Cerebellar nuclear complex (tissue), 1 donor: ENCODE results near the gene S1PR4.
A peak's percentile ranks its signal among the peaks of the same experiment; 100 is the strongest.
"Not testable (repeated sequence)": the region's sequence is repeated elsewhere in the genome, so short reads cannot be mapped to it uniquely, and the experiment has no call there.

ENCODE experiments used
- DNase-seq, 2 experiments: peaks; one replicate each; lab custom pipeline; 2025; lab: John Stamatoyannopoulos, UW

S1PR4 gene

DNA sequence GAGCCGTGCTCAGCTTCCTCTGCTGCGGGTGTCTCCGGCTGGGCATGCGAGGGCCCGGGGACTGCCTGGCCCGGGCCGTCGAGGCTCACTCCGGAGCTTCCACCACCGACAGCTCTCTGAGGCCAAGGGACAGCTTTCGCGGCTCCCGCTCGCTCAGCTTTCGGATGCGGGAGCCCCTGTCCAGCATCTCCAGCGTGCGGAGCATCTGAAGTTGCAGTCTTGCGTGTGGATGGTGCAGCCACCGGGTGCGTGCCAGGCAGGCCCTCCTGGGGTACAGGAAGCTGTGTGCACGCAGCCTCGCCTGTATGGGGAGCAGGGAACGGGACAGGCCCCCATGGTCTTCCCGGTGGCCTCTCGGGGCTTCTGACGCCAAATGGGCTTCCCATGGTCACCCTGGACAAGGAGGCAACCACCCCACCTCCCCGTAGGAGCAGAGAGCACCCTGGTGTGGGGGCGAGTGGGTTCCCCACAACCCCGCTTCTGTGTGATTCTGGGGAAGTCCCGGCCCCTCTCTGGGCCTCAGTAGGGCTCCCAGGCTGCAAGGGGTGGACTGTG is 1.2 kb downstream of the S1PR4 start:
- no peak for DNase-seq

DNA sequence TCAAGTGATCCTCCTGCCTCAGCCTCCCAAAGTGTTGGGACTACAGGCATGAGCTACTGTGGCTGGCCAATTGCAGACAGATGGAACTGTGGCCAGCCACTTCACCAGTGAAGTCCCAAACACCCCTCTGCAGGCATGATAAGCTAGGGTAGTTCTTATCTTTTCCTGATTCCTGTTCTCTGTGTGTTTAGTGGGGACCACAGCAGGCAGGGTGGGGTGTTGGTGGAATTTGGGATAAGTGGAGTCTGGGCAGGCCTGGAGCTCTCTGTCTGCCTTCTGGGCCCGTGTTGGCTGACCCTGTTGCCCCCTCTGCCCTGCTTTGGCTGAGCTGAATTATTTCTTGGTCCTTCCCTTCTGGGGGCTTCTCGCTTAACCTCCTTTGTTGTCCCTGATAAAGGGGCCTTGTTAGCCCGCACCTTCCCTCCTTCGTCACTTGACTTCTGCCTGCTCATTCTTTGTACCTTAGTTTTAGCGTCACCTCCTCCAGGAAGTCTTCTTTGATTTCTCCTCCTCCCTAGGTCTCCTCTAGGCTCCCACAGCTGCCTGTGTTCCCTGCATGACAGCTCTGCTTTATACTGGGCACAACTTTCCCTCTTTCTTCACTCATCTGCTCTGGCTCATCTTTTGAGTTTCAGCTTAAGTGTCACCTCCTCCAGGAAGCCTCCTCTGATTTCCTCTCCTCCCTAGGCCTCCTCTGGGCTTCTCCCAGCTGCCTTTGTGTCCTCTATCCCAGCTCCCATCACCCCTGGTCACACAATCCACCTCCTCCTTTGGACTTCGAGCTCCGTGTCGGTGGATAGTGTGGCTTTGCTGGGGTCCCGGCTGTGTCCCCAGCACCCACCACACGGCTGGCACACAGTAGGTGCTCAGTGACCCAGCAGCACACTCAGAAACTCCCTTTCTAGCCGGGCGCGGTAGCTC is 5.4 kb downstream of the S1PR4 start:
- no peak for DNase-seq

DNA sequence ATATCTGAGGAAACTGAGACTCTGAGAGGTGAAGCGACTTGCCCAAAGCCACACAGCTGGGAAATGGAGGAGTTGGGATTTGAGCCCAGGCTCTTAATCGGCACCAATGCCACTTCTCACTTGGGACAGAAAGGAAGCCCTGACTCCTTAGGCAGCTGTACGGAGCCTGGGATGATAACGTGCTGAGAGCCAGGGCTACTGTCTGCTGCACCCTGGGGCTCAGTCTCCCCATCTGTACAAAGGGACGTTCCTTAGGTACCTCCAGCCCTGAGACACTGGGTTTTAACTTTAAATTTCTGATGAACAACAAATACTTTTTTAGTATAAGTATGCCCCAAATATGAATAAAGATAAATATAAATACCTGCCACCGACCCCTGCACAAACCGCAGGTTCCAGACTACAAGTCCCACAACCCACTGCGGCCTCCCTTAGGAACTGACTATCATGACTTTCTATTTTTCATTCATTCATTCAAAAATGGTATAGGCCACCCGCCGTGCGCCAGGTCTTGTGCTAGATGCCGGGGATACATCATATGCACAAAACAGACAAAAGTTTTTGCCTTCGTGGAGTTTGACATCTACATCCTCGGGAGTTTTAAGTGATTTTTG is 6.4 kb downstream of the S1PR4 start:
- peak in 1 of 2 experiments; percentile 86 for DNase-seq

DNA sequence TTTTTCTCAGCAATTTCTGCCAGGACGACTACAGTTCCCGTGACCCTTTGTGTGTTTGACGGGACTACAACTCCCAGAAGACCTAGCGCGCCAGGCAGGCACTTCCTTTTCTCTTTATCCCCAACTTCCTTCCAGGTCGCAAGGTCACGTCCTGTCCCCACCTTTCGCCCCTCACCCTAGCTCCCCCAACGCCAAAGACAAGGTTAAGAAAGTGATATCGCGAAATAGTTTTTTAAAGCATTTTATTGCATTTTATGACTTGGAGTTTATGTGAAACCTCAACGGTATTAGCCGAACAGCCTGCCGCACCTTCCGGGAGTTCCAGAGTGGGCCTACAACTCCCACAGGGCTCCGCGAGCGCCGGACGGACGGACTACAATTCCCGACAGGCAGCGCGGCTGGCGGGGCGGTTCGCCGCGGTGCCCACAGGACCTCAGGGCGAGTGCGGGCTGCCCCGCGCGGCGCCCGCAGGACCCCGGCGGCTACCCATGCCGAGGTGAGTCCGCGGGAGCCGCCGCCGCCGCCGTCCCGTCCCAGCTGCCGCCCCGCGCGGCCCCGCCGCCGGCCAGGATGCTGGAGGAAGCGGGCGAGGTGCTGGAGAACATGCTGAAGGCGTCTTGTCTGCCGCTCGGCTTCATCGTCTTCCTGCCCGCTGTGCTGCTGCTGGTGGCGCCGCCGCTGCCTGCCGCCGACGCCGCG is 7.0 kb downstream of the S1PR4 start, which contains the start of gene NCLN:
Gene NCLN, plus strand, starts transcription at position 470 of the 699 bp plus-strand sequence. Its CDS starts 101 bp downstream, at position 571.
- DNase-seq = peak; percentile 80 to 98

DNA sequence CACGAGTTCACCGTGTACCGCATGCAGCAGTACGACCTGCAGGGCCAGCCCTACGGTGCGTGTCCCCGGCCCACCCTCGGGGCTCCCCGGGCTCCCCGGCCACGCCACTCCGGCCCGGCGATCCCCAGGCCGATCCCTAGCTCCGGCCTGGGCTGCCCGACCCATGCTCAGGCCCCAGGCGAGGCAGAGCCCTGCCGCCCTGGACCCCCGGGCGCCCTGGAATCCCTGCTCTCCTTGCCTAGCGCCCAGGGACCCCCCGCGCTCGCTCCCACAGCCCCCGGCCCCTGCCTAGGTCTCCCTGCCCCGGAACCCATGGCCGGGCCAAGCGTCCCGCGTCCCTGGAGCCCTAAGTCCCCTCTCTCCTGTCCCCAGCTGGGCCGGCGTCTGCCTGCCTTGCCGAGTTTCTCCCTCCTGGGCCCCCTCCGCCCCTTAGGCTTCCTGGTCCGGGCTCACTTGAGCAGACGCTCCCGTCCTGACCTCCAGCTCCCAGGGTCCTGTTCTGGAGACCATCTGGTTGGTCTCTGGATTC is 7.7 kb downstream of the S1PR4 start:
- DNase-seq = no peak

DNA sequence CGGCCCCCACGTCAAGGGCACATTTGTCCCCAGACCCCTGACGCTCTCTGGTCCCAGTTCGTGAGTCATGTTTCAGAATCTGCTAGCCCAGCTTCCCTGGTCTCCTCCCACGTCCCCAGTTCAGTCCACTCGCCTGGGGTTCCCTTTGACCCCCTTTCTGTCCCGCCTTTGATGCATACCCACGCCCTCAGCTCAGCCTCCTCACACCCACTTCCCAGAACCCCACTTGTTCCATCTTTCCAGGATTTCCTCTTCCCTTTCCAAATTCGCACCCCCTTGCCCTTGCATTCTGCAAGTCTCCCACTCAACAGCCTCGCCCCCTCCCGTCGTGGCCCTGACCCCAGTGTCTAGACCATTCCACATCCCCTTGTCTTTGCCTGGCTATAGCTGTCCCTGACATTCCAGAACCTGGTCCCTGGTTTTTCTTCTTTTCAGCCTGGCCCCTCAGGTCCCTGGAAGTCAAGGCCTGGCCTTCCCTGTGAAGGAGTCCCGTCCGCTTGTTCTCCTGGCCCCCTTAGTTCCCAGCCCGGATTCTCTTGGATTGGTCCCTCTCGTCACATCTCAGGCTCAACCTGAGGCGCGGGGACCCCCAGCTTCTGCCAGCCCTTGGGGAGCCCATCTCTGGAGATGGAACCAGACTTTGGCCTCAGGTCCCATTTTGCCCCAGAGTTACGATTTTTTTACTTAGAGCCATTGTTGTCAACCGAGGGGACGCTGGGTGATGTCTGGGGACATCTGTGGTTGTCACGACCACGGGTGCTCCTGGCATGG is 8.5 kb downstream of the S1PR4 start:
- no peak for DNase-seq

DNA sequence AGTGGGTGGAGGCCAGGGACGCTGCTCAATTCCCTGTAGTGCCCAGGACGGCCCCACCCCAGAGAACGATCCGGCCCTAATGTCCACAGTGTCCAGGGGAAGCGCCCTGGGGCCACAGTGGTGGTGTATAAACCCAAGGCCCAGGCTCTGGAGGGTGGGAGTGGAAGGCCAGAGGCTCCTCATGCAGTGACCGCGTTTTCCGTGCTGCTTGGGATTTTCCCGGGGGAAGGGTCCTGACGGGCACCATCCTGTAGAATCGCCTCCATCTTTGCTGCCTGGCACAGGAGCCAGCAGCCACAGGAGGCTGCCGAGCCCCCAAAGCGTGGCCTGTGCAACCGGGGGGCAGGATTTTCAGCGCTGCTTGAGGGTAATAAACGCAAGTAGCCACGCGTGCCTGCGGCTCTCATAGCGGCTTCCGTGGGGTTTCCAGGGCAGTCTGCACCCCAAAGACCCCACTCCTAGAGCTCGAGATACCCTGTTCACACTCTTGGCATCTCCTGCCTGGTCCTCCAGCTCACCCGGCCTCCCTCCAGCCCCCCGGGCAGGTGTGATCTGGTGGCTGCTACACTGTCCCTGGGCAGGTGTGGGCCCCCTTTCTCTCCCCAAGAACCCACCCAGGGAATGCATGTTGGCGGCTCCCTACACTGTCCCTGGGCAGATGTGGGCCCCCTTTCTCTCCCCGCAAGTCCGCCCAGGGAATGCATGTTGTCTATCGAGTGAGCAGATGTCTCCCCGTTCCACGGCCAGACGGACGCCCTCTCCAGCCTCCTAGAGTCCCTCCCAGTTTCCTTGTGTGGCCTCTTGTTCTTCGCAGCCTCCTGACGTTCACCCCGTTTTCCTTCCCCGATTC is 9.3 kb downstream of the S1PR4 start:
- DNase-seq = no peak

DNA sequence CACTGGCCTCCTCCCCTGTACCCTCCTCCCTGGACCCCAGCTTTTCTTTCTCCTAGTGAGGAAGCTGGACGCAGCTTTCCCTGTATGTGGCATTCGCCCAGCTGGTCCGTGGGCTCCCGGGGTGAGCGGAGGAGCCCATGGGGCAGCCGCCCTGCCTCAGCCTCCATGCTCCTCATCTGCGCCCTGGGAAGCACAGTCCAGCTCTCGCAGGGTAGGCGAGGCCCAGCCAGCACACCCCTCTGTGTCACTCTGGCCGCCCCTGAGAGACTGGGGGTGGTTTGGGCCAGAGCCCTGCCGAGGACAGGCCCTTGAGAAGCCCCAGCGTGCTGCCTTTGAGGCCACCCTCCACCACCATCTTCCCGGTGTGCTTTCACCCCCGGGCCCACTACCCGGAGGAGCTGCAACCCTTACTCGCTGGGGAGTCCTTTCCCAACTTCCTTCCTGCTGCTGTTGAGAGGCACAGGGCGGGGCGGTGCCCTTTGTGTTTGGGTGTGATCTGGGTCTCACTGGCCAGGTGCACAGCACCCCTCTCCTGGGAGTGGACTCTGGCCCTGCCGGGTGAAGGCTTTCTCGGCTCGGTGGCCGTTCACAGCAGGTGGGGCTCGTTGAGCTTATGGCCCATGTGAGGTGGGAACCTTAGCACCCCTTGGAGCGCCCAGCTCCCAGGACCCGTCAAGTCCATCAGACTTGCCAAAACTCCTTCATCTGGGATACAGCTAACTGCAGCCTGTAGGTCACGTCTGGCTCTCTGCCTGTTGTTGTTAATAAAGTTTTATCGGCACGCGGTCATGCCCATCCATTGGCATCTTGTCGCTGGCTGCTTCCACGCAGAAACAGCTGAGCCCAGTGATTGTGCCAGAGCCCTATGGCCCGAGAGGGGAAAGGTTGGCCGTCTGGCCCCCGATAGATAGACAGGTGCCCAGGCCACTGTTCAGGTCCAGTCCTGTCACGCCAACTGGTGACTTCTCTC is 10.3 kb downstream of the S1PR4 start:
- no peak for DNase-seq

DNA sequence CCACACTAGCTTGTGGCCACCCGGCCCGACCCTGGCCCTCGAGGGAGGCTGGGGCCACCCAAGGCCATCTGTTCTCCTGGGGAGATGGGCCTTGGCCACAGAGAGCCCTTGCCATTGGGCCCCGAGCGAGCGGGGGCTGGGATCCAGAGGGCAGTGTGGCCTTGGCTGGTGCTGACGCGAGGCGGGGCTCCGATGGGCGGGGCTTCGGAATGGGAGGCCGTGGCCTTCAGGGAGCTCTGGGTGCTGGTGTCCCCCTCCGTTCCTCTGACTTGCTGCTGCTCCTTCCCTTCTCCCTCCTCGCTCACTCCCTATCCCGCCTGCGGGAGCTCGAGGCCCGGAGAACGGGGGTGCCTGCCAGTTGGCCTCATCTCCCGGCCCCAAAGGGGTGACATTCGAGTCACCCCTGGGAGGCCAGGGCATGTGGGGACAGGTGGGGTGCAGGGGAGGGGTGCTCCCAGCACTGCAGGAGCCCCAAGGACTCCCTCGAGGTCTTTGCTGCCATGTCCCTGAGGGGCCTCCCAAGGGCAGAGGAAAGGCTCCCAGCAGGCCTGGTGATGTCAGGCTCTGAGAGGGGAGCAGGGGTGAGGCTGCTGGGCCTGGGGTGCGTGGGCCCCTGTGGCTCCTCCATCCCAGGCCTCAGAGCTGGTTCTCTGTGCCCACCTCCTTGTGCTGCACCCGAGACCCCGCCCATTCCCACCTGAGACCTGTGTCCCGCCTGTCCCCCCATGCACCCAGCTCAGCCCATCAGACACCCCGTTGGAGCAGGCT is 11.3 kb downstream of the S1PR4 start:
- no peak for DNase-seq

DNA sequence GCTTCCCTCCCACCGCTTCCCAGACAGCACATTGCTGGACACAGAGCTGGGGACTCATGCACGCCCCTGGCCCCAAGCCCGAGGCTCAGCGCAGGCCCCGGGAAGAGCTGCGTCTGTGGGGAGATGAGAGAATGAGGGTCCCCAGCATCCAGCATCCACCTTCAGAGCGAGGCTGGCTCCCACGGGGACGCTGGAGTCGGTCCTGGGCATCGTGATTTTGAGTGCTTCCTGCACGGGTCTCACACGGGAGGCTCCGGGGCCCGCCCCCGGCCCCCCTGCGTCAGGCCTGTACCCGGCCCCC is 11.9 kb downstream of the S1PR4 start:
- DNase-seq = no peak

DNA sequence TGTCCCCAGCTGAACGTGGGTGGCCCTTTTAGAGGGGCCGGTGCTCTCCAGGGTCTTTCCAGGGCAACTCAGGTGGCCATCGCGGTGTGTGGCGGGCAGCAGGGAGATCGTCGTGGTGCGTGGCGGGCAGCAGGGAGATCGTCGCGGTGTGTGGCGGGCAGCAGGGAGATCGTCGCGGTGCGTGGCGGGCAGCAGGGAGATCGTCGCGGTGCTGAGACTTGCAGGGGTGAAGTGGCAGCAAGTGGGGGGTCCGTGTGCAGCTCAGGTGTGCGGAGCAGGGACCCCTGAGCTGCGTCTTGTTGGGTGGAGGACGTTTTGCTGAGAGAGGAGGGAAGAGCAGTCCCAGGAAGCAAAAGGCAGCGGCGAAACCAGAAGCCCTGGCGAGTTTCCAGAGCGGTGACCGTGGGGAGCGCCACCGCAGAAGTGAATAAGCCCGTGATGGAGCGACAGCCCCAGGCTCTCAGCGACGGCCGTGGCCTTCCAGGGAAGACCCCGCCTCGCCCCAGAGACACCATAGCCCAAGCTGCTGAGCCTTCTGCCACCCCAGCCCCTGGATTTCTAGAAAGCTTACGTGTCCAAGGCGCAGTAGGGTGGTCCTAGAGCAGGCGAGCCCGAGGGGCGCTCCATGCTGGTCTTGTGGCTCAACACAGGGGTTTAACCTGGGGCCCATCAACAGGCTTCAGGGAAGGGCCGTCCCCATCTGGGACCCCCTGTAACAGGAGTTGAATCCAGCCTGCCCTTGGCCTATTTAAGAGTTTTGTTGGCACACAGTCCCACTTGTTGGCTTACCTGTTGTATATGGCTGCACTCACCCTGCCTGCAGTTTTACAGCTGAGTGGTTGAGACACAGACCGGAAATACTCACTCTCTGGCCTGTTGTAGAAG is 12.6 kb downstream of the S1PR4 start:
- DNase-seq = no peak

DNA sequence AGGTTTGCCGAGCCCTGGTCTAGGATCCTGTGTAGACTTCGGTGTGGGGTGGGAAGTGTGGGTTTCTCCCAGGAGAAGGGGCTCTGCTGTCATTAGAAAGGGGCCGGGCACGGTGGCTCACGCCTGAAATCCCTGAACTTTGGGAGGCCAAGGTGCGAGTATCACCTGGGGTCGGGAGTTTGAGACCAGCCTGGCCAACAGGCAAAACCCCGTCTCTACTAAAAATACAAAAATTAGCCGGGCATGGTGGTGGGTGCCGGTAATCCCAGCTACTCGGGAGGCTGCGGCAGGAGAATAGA is 13.2 kb downstream of the S1PR4 start:
- DNase-seq = not testable (repeated sequence)

DNA sequence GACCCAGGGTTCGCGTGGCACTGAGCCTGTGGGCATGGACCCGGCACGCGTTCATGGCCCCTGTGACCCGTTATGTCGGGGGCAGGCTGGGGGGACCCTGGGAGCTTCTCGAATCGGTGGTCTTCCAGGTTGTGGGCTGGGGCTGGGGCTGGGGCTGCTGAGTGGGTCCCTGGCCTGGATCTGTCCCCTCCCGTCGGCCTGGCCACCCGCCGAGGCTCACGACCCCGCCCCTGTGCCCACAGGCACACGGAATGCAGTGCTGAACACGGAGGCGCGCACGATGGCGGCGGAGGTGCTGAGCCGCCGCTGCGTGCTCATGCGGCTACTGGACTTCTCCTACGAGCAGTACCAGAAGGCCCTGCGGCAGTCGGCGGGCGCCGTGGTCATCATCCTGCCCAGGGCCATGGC is 13.7 kb downstream of the S1PR4 start:
- no peak for DNase-seq

DNA sequence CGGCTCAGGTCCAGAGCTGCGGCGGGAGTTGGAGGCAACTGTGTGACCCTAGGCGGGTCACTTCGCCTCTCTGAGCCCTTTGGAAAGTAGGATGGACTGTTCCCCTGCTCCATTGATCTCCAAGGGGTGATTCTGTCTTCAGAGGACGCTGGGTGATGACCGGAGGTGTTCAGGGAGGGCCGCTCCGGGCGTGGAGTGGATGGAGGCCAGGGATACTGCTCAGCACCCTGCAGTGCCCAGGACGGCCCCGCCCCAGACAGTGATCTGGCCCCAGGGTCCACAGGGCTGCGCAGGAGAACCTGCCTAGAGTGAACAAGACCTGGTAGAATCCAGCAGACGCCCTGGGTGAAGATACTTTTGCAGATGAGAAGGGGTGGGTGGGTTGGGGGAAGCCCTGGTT is 14.1 kb downstream of the S1PR4 start:
- DNase-seq = no peak

DNA sequence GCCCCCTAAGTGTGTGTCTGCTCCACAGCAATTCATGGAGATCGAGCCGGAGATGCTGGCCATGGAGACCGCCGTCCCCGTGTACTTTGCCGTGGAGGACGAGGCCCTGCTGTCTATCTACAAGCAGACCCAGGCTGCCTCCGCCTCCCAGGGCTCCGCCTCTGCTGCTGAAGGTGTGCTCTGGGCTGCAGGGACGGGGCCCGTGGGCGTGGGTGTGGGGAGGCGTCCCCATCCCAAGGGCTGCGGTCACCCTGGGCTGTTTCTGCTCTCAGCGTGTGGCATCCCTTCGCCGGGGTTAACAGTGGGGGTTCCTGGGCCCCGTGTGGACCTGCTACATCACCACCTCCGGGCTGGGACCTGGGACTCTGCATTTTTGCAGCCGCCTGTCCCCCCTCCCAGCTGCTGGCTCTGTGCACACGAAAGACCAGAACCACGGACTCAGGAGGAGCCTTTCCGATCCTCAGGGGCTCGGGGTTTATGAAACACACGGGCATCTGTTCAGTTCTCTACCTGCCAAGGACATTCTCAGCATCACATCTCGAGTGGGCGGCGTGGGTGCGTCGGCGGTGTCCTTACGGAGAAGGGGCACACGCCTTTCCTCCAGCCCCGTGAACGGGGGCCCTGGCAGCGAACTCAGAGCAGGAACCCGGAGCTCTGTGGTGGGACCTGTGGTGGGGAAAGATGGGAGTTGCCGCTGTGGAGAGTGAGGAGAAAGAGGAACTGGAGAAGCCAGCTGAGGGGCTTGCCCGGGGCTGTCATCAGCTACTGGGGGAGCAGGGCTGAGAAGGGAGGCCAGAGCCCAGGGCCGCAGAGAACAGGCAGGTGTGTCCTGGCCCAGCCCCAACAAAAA is 14.9 kb downstream of the S1PR4 start:
- no peak for DNase-seq

DNA sequence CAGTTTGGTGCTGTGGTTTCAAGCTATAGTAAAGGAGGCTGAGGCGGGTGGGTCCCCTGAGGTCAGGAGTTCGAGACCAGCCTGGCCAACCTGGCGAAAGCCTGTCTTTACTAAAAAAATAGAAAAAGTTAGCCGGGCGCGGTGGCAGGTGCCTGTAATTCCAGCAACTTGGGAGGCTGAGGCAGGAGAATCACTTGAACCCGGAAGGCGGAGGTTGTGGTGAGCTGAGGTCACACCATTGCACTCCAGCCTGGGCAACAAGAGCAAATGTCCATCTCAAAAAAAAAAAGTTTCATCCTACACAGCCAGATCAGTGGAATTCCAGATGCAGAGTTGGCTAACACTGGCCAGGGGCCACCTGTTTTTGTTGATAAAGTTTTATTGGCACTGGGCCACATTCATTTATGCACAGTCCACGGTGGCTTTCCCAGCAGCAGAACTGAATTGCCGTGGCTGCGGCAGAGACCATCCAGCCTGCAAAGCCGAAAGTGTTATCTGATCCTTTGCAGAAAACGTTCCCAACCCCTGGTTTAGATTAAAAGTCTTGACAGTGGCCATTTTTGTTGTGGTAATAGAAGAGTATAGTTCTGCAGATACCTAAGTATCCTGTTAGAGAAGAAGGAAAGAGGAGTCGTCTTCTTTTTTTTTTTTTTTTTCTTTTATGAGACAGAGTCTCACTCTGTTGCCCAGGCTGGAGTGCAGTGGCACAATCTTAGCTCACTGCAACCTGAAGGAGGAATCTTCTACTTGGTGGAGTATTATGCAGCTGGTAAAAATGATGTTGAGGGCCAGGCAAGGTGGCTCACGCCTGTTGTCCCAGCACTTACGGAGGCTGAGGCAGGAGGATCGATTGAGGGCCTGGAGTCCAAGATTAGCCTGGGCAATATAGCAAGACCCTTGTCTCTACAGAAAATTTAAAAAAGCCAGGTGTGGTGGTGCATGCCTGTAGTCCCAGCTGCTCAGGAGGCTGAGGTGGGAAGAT is 15.8 kb downstream of the S1PR4 start:
- no peak for DNase-seq
